RWPE1 (cell line): Measurements from ENCODE around the gene ERCC4.

Experiments used
- CTCF ChIA-PET: fragments of 350-600 bp; sonication (Branson Sonifier 250); formaldehyde crosslinking; extraction: SDS; loops from one replicate; lab custom pipeline; 2021; lab: Yijun Ruan, JAX
- POLR2A ChIA-PET: fragments of 400-600 bp; formaldehyde crosslinking; extraction: SDS; loops from one replicate; lab custom pipeline; 2020; ENCODE audit warnings: antibody characterized with exemption; ENCODE audit not compliant: low non-redundant PET; lab: Yijun Ruan, JAX
- DNase-seq: peaks from one replicate; pipeline ENCODE4 v3.0.0; 2012; ENCODE audit warnings: low spot score
- H3K27ac ChIP-seq: fragments of 450-650 bp; 2 replicates; pipeline ENCODE4 v1.5.1; 2017
- CTCF ChIP-seq: fragments of 450-650 bp; conservative IDR thresholded peaks from 2 replicates; pipeline ENCODE4 v1.5.1; 2017; ENCODE audit warnings: low read depth, mild to moderate bottlenecking

Gene ERCC4

GRCh38 chr16:13958474-13958873, 38.5 kb downstream of the ERCC4 start:
- TF ChIP-seq CTCF, result no peak
- H3K27ac ChIP-seq, result no peak overlapping the region
- ChIA-PET POLR2A (no interaction called here), CTCF (no interaction called here)
- no peak for DNase-seq

GRCh38 chr16:13959626-13960025, 39.7 kb downstream of the ERCC4 start:
- no peak overlapping the region for H3K27ac ChIP-seq
- CTCF ChIA-PET, result interaction anchor here (0.6 kb wide), 1 partner anchor 280 kb away, joined by 3 read pairs; no protein-coding TSS in a partner anchor
- DNase-seq, result no peak
- TF ChIP-seq CTCF, result no peak
- POLR2A ChIA-PET, result no interaction called here

GRCh38 chr16:13961099-13961811, 41.3 kb downstream of the ERCC4 start:
- POLR2A ChIA-PET, result no interaction called here
- no peak for TF ChIP-seq CTCF
- no peak overlapping the region for H3K27ac ChIP-seq
- no peak for DNase-seq
- CTCF ChIA-PET, result no interaction called here

GRCh38 chr16:13962232-13962631, 42.3 kb downstream of the ERCC4 start:
- CTCF ChIA-PET, result no interaction called here

GRCh38 chr16:13968835-13969234, 48.9 kb downstream of the ERCC4 start:
- H3K27ac ChIP-seq, result no peak overlapping the region
- DNase-seq, result no peak
- TF ChIP-seq CTCF, result no peak
- ChIA-PET CTCF (no interaction called here), POLR2A (no interaction called here)

More at GRCh38 chr16:13962232-13962631, 42.3 kb downstream of the ERCC4 start:
- POLR2A ChIA-PET, result no interaction called here
- no peak for TF ChIP-seq CTCF
- no peak for DNase-seq
- H3K27ac ChIP-seq, result no peak overlapping the region

- no peak for TF ChIP-seq CTCF
- POLR2A ChIA-PET, result no interaction called here
Observed at GRCh38 chr16:13969711-13970110, 49.8 kb downstream of the ERCC4 start.

More at GRCh38 chr16:13969711-13970110, 49.8 kb downstream of the ERCC4 start:
- CTCF ChIA-PET, result interaction anchor here (0.8 kb wide), 1 partner anchor 50 kb away, joined by 4 read pairs; the partner anchor contains the start of gene ERCC4
- H3K27ac ChIP-seq, result no peak overlapping the region
- no peak for DNase-seq
